T-helper 9 cell (primary cell): ENCODE results near the gene SIX1.

Experiments
- DNase-seq: peaks from one replicate; pipeline ENCODE4 v3.0.0-alpha.2; 2020
- total RNA-seq, 2 donors: gene quantifications; one replicate each; lab custom pipeline; 2026; lab: John Stamatoyannopoulos, UW

SIX1 gene
- total RNA-seq: 0 reads per million in 2 donors

DNA sequence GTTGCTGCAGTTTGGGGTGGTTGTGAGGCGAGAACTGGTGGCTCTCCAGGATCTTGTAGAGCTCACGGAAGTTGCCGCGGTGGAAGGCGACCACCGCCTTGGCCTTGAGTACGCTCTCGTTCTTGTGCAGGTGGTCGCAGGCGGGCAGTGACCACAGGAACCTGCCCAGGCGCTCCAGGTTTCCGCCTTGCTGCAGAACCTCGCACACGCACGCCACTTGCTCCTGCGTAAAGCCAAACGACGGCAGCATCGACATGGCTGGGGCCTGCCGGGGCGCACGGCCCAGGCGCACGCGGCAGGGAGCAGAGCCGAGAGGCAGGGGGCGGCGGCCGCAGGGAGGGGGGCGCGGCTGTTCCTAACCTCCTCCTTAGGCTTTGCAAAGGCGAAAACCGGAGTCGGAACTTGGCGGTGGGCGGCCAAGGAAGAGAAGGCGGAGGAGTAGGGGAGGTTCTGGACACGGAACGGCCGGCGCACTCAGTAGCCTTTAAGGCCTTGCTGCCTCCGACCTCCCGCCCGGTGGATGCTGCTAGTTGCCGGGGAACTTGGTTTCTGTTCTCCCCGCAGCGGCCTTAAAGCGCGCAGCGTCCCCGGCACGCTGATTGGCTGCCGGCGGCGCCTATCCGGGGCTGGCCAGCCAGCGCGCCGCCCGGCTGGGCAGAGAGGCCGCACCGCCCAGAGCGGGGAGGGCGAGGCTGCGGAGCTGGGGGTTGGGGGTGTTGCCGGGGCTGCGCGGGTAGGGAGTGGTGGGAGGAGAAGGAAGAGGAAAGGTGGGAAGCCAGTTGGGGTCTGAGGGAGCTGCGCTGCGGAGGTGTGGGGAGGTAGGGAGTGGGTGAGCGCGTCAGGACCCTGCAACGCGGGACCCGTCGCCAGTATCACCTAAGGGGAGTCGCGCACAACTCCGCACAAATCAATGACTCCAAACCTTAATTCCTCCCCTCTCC, at the start of gene SIX1:
Gene SIX1, minus strand, starts transcription at position 544 of the 941 bp plus-strand sequence. Its CDS starts 288 bp downstream, at position 256.
- DNase-seq: no peak

DNA sequence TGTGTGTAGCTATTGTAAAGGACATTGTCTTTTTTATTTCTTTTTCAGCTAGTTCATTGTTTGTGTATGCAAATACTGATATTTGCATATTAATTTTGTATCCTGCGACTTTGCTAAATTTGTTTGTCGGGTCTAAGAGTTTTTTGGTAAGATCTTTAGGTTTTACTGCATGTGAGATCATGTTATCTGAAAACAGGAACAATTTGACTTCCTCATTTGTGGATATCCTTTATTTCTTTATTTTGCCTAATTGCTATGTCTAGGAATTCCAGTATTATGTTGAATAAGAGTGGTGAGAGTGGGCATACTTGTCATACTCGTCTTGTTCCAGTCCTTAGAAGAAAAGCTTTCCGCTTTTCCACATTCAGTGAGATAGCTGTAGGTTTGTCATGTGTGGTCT, 46.0 kb upstream of the SIX1 start:
- DNase-seq: no peak

DNA sequence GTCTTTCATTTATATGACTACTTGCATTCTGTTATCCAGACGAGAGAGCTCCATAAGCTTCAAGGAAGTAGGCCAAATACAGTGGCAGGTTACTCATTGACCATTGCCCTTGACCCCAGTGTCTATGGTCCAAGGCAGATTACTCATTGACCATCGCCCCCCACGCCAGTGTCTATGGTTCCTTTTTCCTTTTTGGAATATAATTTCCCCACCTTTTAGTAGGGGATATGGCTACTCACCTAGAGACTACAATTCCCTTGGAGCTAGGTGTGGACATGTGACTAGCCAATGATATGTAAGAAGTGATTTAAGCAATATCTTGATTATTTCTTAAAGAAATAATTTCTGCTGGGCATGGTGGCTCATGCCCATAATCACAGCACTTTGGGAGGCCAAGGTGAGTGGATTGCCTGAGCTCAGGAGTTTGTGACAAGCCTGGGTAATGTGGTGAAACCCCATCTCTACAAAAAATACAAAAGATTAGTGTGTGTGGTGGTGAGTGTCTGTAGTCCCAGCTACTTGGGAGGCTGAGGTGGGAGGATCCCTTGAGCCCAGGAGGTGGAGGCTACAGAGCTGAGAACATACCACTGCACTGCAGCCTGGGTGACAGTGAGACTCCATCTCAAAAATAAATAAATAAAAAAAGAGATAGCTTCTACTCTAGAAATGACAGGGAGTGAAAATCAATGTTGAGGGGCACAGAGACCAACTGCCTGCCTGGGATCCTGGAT, 42.3 kb upstream of the SIX1 start:
- DNase-seq: no peak

DNA sequence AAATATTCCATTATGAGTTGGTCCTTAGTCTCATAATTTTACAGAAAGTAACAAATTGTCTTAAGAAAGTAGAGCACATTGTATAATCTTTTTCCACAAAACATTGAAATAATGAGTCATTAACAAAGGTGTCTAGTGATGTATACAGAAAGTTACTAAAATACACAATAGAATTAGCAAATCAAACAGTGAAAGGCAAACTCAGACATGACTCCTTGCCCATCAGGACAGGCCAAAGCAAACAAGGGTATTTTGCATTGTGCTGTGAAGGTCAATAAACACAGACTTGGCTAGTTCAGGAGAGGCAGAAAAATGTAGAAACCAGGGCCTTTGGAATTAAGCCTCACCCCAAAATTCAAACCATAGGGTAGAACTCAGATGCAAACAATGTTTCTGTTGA, 37.6 kb upstream of the SIX1 start:
- DNase-seq: no peak

DNA sequence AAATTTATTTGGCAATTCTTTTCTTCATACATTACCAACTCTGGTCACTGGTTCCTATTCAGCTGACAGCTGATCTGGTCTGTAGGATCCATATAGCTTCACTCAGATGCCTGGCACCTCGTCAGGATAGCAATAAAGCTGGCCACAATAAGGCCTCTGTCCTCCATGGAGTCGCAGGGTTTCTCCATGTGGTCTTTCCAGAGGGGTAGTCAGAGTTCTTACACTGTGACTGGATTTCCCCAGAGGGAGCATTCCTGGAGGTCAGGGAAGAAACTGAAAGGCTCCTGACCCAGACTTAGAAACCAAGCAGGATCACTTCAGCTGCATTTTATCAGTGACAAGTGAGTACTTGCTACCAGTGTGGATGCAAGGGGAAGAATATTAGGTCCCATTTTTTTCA, 34.9 kb upstream of the SIX1 start:
- no peak for DNase-seq

DNA sequence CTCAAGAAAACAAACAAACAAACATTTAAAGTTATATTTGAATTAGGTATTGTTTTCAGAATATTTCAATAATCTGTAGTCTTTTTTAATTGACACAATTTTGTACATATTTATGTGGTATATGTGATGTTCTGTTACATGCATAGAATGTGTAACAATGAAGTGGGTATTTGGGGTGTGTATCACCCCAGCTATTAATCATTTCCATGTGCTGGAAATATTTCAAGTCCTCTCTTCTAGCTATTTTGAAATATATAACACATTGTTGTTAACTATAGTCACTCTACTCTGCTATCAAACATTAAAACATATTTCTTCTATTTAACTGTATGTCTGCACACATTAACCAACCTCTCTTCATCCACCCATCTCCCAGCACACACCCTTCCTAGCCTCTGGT, 32.0 kb upstream of the SIX1 start:
- no peak for DNase-seq

DNA sequence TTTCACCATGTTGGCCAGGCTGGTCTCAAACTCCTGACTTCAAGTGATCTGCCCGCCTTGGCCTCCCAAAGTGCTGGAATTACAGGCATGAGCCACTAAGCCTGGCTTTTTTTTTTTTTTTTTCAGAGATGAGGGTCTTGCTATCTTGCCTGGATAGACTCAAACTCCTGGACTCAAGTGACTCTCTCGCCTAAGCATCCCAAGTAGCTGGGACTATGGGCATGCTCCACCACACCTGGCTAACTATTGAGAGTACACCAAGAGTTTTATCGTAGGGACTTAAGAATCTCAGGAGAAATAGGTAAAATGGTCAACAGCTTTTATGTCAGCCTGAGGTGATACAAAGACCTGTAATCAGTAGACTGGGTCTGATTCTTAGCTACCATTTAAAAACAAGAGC, 31.2 kb upstream of the SIX1 start:
- no peak for DNase-seq

DNA sequence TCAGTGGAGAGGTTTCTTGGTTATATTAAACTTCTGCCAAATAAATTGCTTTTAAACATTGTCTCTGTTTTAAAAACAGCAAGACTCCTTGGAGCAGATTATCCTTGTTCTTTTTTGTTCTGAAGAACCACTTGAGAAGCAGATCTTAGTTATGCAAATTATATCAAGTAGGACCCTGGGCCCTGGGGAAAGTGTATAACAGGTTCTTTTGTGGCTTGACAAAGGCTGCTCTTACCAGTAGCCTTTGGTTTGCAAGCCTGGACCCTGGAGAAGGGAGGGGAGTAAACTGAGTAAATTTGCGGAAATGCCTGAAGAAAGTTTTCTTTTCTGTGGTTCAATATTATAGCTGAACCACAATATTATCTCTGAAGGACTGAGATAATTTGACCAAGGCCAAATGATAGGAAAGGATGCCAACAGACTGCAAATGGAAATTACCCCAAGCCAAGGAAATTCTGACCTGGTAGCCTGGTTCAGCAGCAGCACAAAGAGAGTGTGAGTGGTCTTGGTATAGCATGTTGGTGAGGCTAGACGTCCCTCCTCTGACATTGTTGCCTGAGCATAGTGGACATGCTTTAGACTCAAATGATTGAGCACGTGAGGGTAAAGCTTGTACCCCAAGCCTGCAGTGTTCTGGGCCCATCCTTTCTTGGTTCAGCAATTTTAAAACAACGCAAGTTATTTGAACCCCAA, 30.4 kb upstream of the SIX1 start:
- no peak for DNase-seq

DNA sequence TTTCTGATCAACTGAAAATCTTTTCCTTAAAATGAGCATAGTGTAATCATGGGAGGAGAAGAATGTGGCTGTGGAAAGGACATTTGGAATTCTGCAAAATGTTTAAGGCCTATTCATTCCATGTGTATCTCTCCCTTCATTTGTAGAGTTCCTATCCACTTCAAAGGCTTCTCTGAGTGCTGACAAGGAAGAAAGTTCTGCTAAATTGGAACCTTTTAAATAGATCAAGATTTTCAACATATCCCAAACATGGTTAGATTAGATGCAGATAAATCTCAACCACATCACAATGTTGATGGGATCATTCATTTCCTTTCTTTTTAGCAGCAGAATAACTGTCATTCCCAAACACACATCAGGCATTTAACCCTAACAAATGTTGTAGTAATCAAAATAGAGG, 28.4 kb upstream of the SIX1 start:
- no peak for DNase-seq

DNA sequence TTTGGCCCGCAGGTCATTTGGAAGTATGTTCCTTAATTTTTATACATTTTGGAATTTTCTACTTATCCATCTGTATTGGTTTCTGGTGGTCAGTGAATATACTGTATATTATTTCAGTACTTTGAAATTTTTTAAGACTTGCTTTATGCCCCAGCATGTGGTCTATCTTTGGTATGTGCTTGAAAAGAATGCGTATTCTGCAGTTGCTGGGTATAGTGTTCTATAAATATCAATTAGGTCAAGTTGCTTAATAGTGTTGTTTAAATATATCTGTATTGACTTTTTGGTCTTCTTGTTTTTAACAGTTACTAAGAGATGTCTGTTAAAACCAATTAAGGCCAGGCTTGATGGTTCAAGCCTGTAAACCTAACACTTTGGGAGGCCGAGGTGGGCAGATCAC, 21.7 kb upstream of the SIX1 start:
- no peak for DNase-seq

DNA sequence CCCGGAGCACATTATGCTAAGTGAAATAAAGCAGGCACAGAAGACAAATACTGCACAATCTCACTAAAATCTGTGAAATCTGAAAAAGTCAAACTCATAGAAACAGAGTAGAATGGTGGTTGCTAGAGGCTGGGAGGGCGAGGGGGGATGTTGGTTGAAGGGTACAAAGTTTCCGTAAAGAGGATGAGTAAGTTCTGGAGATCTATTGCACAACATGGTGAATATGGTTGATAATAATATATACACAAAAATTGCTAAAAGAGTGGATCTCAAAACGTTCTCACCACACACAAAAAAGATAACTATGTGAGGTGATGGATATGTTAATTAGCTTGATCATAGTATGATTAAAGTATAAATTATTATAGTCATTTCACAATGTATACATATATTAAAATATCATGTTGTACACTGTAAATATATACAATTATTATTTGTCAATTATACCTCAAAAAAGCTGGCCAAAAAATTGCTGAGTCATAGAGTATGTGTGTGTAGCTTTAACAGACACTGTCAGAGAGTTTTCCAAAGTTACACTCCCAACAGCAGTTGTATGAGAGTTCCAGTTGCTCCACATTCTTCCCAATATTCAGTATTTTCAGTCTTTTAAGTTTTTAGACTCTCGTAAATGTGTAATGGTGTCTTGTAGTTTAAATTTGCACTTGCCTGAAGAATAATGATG, 19.3 kb upstream of the SIX1 start:
- no peak for DNase-seq

DNA sequence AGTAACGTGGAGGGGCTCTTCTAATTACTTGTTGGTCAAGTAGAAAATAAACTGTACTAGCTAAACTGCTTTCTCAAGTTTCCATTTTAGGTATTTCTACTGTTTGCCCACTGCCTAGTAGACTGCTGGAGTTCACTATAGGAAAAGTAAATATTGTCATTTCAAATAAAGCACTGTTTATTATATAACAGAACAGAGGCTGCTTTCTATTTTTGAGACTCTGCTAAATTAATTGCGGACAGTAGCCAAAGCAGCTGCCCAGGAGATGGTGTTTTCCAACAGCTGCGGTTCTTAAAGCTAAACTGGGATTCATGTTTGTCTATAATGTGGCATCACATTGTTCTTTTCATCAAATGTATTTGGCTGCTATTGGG, 15.9 kb upstream of the SIX1 start:
- no peak for DNase-seq

DNA sequence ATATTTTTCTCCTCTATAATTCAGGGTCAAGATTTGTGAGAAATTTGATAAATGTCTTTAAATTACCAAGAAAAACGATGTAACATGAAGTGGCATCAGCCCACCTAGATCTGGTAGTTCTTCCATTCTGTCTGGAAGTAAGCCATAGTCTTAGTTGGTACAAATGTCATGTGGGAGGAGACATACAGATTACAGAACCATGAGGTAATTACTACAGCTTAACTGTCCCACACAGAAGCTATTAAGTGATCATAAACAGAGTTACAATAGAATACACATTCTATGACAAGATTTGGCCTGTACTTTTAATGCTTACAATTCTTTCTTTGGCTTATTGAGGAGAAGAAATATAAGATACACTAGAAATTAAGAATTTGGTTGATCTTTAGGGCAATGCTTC, 13.7 kb upstream of the SIX1 start:
- no peak for DNase-seq

DNA sequence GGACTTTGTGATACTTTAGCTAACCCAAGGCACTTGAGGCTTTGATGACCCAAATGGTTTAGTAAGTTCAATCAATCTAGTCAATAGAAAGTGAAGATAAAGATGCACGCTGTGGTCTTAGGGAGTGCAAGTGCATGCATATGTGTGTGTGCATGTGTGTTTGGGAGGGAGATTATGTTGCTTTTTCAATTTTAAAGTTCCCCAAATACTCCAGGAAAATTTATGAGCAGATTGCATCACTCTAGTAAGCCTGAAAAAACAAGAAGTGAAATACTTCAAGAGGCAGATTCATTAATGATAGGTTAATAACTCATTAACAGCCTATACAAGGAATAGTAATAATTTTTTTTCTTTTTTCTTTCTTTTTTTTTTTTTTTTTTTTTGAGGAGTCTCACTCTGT, 12.4 kb upstream of the SIX1 start:
- no peak for DNase-seq

DNA sequence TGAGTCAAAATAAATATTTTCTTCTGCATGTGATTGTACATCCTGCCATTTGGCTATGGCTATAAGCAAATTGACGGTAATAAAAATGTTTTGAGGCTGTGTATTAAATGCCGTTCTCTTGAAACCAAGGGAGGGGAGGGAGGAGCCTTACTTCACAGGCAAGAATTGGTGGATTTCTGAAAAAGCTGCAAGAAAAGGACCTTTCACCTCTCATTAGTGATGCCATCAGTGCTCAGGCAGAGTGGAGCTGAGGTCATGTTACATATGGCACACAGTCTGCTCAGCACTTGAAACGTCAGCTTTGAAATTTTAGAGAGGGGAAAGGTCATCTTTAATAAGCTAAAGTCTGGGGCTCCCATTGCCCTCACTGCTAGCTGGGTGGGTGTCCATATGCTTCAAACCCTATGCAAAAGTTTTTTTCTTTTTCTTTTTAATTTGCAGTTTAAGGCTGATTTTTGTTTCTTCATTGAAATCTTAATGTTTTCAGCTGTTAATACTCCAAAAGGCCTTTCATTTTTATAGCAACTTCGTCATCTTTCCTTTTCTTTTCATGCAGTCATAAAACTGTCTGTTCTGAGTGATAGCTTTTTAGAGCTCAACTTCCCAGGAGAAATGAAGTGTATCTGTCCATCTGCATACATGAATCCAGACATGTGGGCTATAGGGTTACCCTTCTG, 9.8 kb upstream of the SIX1 start:
- DNase-seq: no peak

DNA sequence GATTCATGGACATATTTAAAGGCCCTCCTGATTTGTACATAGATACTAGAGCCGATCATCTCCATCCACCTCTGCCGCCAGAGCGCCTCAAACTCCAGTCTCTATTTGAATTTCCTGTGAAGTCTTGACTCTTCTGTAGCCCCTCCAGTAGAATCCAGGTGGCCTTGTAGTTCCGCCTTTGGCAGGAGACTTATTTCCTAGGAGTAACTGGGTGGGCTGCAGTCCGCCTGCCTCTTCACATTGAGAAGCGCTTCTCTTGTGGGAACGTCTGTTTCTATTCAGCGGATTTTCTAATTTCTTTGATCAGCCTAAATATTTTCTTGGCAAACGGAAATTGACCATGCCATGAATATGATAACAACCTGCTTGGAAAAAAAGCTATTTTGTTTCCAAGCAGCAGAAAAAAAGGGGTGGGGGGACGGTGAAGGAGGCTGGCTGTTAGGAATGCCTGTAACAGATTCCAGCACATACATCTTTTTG, 9.0 kb upstream of the SIX1 start:
- no peak for DNase-seq

DNA sequence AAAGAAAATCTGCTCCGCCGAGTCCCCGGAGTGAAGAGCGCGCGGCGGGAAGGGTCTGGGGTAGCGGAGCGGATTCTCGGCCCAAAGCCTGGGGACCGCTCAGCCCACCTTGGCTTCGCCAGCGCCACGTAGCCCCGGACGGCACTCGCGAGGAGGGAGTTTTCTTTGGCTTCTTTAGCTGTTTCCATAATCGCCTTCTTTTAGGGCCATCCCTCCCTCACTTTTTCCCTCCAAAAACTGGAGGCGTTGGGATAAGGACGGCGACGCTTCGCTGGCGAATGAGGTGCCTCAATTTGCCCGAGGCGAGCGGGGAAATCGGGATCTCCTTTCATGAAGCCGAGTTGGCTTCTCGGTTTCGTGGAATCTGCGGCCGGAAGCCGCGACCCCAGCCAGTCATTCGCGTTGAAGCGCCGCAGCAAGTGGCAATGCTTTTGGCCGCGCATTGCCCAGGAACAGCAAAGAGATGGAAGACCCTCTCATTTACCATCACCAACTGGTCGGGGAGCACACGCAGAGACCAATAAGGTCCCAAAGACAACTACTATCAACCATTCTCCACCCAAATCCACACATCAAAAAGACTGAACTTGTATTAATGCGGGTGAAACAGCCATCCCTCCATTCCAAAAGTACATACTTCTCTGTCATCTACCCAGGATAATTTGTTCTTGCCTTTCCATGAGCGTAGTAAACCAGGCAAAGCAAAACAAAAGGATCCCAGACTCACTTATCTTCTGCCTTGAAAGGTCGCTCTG, 8.4 kb upstream of the SIX1 start:
- DNase-seq: no peak

DNA sequence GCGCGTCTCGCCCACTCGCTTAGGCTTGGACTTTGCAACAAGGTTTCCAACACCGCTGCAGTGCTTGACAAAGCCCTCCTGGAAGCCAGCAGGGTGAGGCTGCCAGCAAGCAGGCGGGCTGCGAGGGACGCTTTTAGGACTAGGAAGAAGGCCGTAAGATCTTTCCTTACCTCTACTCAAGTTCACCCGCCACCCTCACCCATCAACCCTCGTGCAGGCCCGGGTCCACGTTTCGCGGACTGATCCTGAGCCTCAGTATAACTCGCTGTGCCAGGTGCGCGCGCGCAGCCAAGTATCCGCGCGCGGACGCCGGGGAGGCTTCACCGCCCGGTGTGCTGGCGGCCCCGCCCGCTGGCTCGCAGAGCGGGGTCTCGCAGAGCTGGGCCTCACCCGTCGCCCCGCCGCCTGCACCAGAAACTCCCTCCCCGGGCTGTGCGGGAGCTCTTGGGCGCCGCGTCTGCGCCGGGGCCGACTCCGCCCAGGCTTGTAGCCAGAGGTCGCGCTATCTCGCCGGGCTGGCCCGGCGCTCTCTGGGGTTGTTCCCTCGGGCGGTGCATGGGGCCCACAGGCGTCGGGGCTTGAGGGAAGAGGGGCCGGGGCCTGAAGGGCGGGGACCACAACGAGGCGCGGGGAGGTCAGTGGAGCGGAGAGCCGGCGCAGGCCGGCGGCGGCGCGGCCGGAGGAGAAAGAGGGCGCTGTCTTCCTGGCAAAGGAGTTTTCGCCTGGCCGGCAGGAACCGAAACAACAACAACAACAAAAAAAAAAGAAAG, 7.6 kb upstream of the SIX1 start:
- DNase-seq: no peak

DNA sequence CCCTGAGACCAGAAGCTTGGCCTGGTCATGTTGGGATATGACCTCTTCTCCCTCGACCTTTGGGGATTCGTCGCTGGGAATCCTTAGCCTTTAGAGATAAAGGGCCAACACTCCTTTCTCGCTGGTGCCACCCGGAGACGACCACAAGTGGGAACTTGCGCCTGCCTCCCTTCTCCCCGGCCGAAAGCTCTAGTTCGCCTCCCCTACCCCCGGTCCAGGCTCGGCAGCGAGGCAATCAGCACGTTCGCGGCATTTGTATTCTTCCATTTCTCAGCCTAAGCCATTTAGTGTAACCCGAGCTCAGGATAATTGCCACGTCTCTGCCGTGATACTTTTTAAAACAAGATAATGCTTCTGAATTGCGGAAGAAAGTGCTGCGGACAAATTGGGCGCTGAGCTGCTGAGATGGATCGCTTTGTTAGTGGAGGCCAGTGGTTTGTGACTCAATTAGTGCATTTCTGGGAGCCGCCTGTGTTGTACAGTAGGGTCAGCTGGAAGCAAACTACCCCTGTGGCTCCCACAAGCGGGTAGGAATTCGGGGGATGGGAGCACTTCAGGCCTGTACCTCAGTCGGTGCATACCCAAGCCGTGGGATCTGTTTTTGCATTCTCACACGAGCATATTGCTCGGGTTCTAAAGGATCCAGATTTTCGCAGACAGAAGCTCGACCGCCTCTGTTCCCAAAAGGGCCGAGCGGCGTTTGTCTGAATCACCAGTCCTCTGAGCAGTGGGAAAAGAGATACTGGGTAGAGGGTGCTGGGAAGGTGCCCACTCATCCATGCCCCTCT, 6.8 kb upstream of the SIX1 start:
- no peak for DNase-seq
